ENCODE measurements around the gene CYP3A4.

- no peak for TF ChIP-seq POLR2AphosphoS5 (IDR thresholded peaks at IDR 0.05; ENCODE audit: low read depth, low read length)
- no peak for TF ChIP-seq TAF1 (IDR thresholded peaks at IDR 0.05; ENCODE audit: low read depth, low read length)
- TF ChIP-seq CTCF (IDR thresholded peaks at IDR 0.05; ENCODE audit: control extremely low read depth in 1 of 3, insufficient read depth in 1 of 3, low read depth in 1 of 3, low read length in 3 of 3): no peak
- TF ChIP-seq EZH2 (IDR thresholded peaks at IDR 0.05; ENCODE audit: low read depth, low read length, severe bottlenecking): no peak
- TF ChIP-seq ASH2L (IDR thresholded peaks at IDR 0.05; ENCODE audit: low read length): no peak
- TF ChIP-seq POLR2A (IDR thresholded peaks at IDR 0.05; ENCODE audit: control extremely low read depth in 1 of 2, low read depth in 2 of 2, low read length in 2 of 2): no peak
- TF ChIP-seq CHD2 (IDR thresholded peaks at IDR 0.05; ENCODE audit: low read length): no peak
These were observed 54.3 kb downstream of the CYP3A4 start for GRCh38 chr7:99729486-99730237.
